Measurements from ENCODE around the gene FAM185A. TPM values are rescaled to one million over a fixed set of nuclear protein-coding genes. Genes with fewer than 3 reads are reported as not detected.
A peak's percentile ranks its signal among the peaks of the same experiment; 100 is the strongest.
"Not testable (repeated sequence)": the region's sequence is repeated elsewhere in the genome, so short reads cannot be mapped to it uniquely, and the experiment has no call there.

Gene FAM185A
- total and polyA plus RNA-seq, 2 of the 13 experiments (the other 11 are each of a cell fraction or from before 2014, with no cell fraction given), result 5.0 to 11.6 TPM

- peak; percentile 70; the same call in 1 of the 2 replicates for TF ChIP-seq ZFY (CRISPR knock-in tag; IDR thresholded peaks at IDR 0.05)
- 0 out of 2 replicates have a peak, but pooled peaks have one; percentile 27 for TF ChIP-seq ZNF691 (CRISPR knock-in tag; IDR thresholded peaks at IDR 0.05; ENCODE audit: borderline replicate concordance, low read depth)
- TF ChIP-seq POLR2A (IDR thresholded peaks at IDR 0.05; ENCODE audit: insufficient read depth in 1 of 2, low read depth in 2 of 2, low read length in 2 of 2), result peak; percentile 64 to 66; a peak in 3 of 4 replicates
- 0 out of 2 replicates have a peak, but pooled peaks have one; percentile 28 for TF ChIP-seq SALL1 (CRISPR knock-in tag; IDR thresholded peaks at IDR 0.05)
- peak; percentile 50; the same call in 1 of the 2 replicates for TF ChIP-seq THAP9 (CRISPR knock-in tag; IDR thresholded peaks at IDR 0.05; ENCODE audit: borderline replicate concordance)
- peak; percentile 60; the same call in 1 of the 2 replicates for TF ChIP-seq MXD4 (CRISPR knock-in tag; IDR thresholded peaks at IDR 0.05)
- not testable (repeated sequence) for TF ChIP-seq SOX6 (IDR thresholded peaks at IDR 0.05); ZHX2 (CRISPR knock-in tag; IDR thresholded peaks at IDR 0.05; ENCODE audit: borderline replicate concordance)
- peak; percentile 14; the same call in 1 of the 2 replicates for TF ChIP-seq SOX6 (CRISPR knock-in tag; IDR thresholded peaks at IDR 0.05)
- TF ChIP-seq KMT2B (CRISPR knock-in tag; IDR thresholded peaks at IDR 0.05), result peak; percentile 28; the same call in 1 of the 2 replicates
- TF ChIP-seq PHF20 (CRISPR knock-in tag; IDR thresholded peaks at IDR 0.05), result peak; percentile 32; the same call in 1 of the 2 replicates
- TF ChIP-seq PPARG (CRISPR knock-in tag; conservative IDR thresholded peaks at IDR 0.05), result peak; percentile 12; the same call in 1 of the 2 replicates
- peak; percentile 83 for TF ChIP-seq HNF1B (CRISPR knock-in tag; IDR thresholded peaks at IDR 0.05)
- TF ChIP-seq YEATS2 (CRISPR knock-in tag; IDR thresholded peaks at IDR 0.05; ENCODE audit: borderline replicate concordance), result peak; percentile 68; the same call in 1 of the 2 replicates
- peak; percentile 91 for TF ChIP-seq IRF2 (CRISPR knock-in tag; IDR thresholded peaks at IDR 0.05)
- TF ChIP-seq ZHX2 (IDR thresholded peaks at IDR 0.05; ENCODE audit: low read depth), result peak; percentile 24; the same call in 1 of the 2 replicates
- peak; percentile 72 for TF ChIP-seq POLR2G (IDR thresholded peaks at IDR 0.05; ENCODE audit: low read depth, low read length)
- peak; percentile 93 for TF ChIP-seq HCFC1 (IDR thresholded peaks at IDR 0.05; ENCODE audit: low read depth, low read length)
Observed at GRCh38 chr7:102748605-102749444, at the start of gene FAM185A (continued).

Measured in HepG2 (cell line).